Astrocyte (in vitro differentiated cells and primary cell): ENCODE results near the gene HPSE2. TPM values are rescaled to one million over a fixed set of nuclear protein-coding genes. Genes with fewer than 3 reads are reported as not detected.

Experiments
- DNase-seq: peaks from one replicate; pipeline ENCODE4 v3.0.0-alpha.2; 2010; ENCODE audit warnings: low read depth
- FAIRE-seq: peaks from 2 replicates; lab custom pipeline; 2011; peaks lifted over from hg19 to GRCh38; lab: Jason Lieb, UNC
- H2AFZ ChIP-seq: 2 replicates; pipeline ENCODE4 v1.6.0; 2012; ENCODE audit warnings: low read depth, low read length, inconsistent platforms
- H3K27ac ChIP-seq: 2 replicates; pipeline ENCODE4 v1.5.1; 2011; ENCODE audit warnings: low read depth, low read length, inconsistent platforms
- H3K27me3 ChIP-seq: 2 replicates; pipeline ENCODE4 v1.6.0; 2011; ENCODE audit warnings: low read length, inconsistent platforms; ENCODE audit not compliant: insufficient read depth
- H3K36me3 ChIP-seq: 2 replicates; pipeline ENCODE4 v1.5.1; 2011; ENCODE audit warnings: low read length, inconsistent platforms; ENCODE audit not compliant: insufficient read depth
- H3K4me1 ChIP-seq: 2 replicates; pipeline ENCODE4 v1.5.1; 2011; ENCODE audit warnings: low read length, inconsistent platforms; ENCODE audit not compliant: insufficient read depth
- H3K4me2 ChIP-seq: 2 replicates; pipeline ENCODE4 v1.6.0; 2012; ENCODE audit warnings: low read length, inconsistent platforms
- H3K4me3 ChIP-seq: 2 replicates; pipeline ENCODE4 v1.5.1; 2011; ENCODE audit warnings: low read depth, mild to moderate bottlenecking, low read length, inconsistent platforms; ENCODE audit not compliant: insufficient read depth
- H3K79me2 ChIP-seq: 2 replicates; pipeline ENCODE4 v1.6.0; 2012; ENCODE audit warnings: mild to moderate bottlenecking, low read length, inconsistent platforms; ENCODE audit not compliant: insufficient read depth
- H3K9ac ChIP-seq: 2 replicates; pipeline ENCODE4 v1.6.0; 2012; ENCODE audit warnings: mild to moderate bottlenecking, low read length, inconsistent platforms
- H3K9me3 ChIP-seq: 2 replicates; pipeline ENCODE4 v1.5.1; 2012; ENCODE audit warnings: low read depth, mild to moderate bottlenecking, low read length, inconsistent platforms; ENCODE audit not compliant: insufficient read depth
- H4K20me1 ChIP-seq: 2 replicates; pipeline ENCODE4 v1.6.0; 2012; ENCODE audit warnings: low read length, inconsistent platforms; ENCODE audit not compliant: insufficient read depth
- H3K27ac Mint-ChIP-seq: one replicate; pipeline ENCODE4 v1.8.0; 2021; ENCODE audit warnings: mild to moderate bottlenecking, mixed read lengths; ENCODE audit not compliant: unreplicated experiment
- H3K27me3 Mint-ChIP-seq: one replicate; pipeline ENCODE4 v1.8.0; 2021; ENCODE audit warnings: low read depth, mixed read lengths; ENCODE audit not compliant: unreplicated experiment
- H3K36me3 Mint-ChIP-seq: one replicate; pipeline ENCODE4 v1.8.0; 2021; ENCODE audit warnings: low read depth, mixed read lengths; ENCODE audit not compliant: unreplicated experiment
- H3K4me1 Mint-ChIP-seq: one replicate; pipeline ENCODE4 v1.8.0; 2021; ENCODE audit warnings: low read depth, mixed read lengths; ENCODE audit not compliant: unreplicated experiment
- H3K4me3 Mint-ChIP-seq: one replicate; pipeline ENCODE4 v1.8.0; 2021; ENCODE audit warnings: mild to moderate bottlenecking, moderate library complexity, mixed read lengths; ENCODE audit not compliant: unreplicated experiment
- H3K9me3 Mint-ChIP-seq: one replicate; pipeline ENCODE4 v1.8.0; 2021; ENCODE audit warnings: mild to moderate bottlenecking, mixed read lengths; ENCODE audit not compliant: unreplicated experiment
- CTCF ChIP-seq: IDR thresholded peaks from 2 replicates; pipeline ENCODE4 v1.5.1; 2011; ENCODE audit warnings: low read depth, mild to moderate bottlenecking, inconsistent platforms, low read length, moderate library complexity; ENCODE audit not compliant: insufficient read depth
- EZH2 ChIP-seq: IDR thresholded peaks from 2 replicates; pipeline ENCODE4 v1.6.1; 2012; ENCODE audit warnings: mild to moderate bottlenecking, low read length, inconsistent platforms; ENCODE audit not compliant: insufficient read depth
- total RNA-seq: library from RNA; stranded (reverse); gene quantifications from 2 replicates; pipeline ENCODE4 v1.2.1, GENCODE V29; 2021

HPSE2 gene
- total RNA-seq, 1 donor from 2014 or later, result 0.14 TPM

- DNase-seq, result no peak
- Histone ChIP-seq H4K20me1 (no peaks in the 10 kb centered on the region), H3K4me2 (no peak overlapping the region), H3K36me3 (no peaks in the 10 kb centered on the region), H3K4me1 (no peaks in the 10 kb centered on the region), H3K27ac (no peak overlapping the region), H3K9me3 (no peaks in the 10 kb centered on the region), H3K9ac (no peak overlapping the region), H2AFZ (no peak overlapping the region), H3K27me3 (no peaks in the 10 kb centered on the region), H3K4me3 (no peak overlapping the region), H3K79me2 (no peaks in the 10 kb centered on the region)
- no peak overlapping the region for H3K27ac Mint-ChIP-seq
- H3K36me3 Mint-ChIP-seq, result no peaks in the 10 kb centered on the region
- no peaks in the 10 kb centered on the region for H3K9me3 Mint-ChIP-seq
- H3K4me3 Mint-ChIP-seq, result no peak overlapping the region
- TF ChIP-seq CTCF (no peak), EZH2 (no peak)
- H3K27me3 Mint-ChIP-seq, result no peaks in the 10 kb centered on the region
- no peak for FAIRE-seq
- no peaks in the 10 kb centered on the region for H3K4me1 Mint-ChIP-seq
Measured at GRCh38 chr10:98892523-98892922, 343.1 kb downstream of the HPSE2 start.

GRCh38 chr10:98886686-98887085 is 349.0 kb downstream of the HPSE2 start:
- H3K27ac ChIP-seq, result no peak overlapping the region
- no peaks in the 10 kb centered on the region for H4K20me1 ChIP-seq
- no peak overlapping the region for H3K9ac ChIP-seq
- no peaks in the 10 kb centered on the region for H3K9me3 ChIP-seq
- H3K4me2 ChIP-seq, result no peak overlapping the region
- no peaks in the 10 kb centered on the region for H3K9me3 Mint-ChIP-seq
- no peaks in the 10 kb centered on the region for H3K4me1 ChIP-seq
- H2AFZ ChIP-seq, result no peak overlapping the region
- no peak overlapping the region for H3K27ac Mint-ChIP-seq
- no peaks in the 10 kb centered on the region for H3K27me3 Mint-ChIP-seq
- H3K36me3 Mint-ChIP-seq, result no peaks in the 10 kb centered on the region
- H3K27me3 ChIP-seq, result no peaks in the 10 kb centered on the region
- DNase-seq, result no peak
- FAIRE-seq, result no peak
- H3K4me3 Mint-ChIP-seq, result no peak overlapping the region
- no peaks in the 10 kb centered on the region for H3K4me1 Mint-ChIP-seq
- H3K36me3 ChIP-seq, result no peaks in the 10 kb centered on the region
- no peak for TF ChIP-seq EZH2
- H3K4me3 ChIP-seq, result no peak overlapping the region
- H3K79me2 ChIP-seq, result no peaks in the 10 kb centered on the region

GRCh38 chr10:98885378-98885777 is 350.3 kb downstream of the HPSE2 start:
- FAIRE-seq, result no peak
- no peaks in the 10 kb centered on the region for H4K20me1 ChIP-seq
- Mint-ChIP-seq H3K4me3 (no peak overlapping the region), H3K9me3 (no peaks in the 10 kb centered on the region), H3K27me3 (no peaks in the 10 kb centered on the region), H3K36me3 (no peaks in the 10 kb centered on the region), H3K27ac (no peak overlapping the region), H3K4me1 (no peaks in the 10 kb centered on the region)
- no peaks in the 10 kb centered on the region for H3K36me3 ChIP-seq
- TF ChIP-seq EZH2 (no peak), CTCF (no peak)
- no peaks in the 10 kb centered on the region for H3K9me3 ChIP-seq
- no peak overlapping the region for H3K4me2 ChIP-seq
- H3K4me1 ChIP-seq, result no peaks in the 10 kb centered on the region
- H3K79me2 ChIP-seq, result no peaks in the 10 kb centered on the region
- no peak overlapping the region for H3K4me3 ChIP-seq
- H3K9ac ChIP-seq, result no peak overlapping the region
- H3K27me3 ChIP-seq, result no peaks in the 10 kb centered on the region
- DNase-seq, result no peak
- H2AFZ ChIP-seq, result no peak overlapping the region
- no peak overlapping the region for H3K27ac ChIP-seq
